Left ventricle myocardium inferior (tissue), 1 donor: ENCODE data around the gene PRPF39. TPM values are rescaled to one million over a fixed set of nuclear protein-coding genes. Genes with fewer than 3 reads are reported as not detected.

Experiments
- DNase-seq: peaks from one replicate; pipeline ENCODE4 v3.0.0-alpha.2; 2020
- H3K27ac ChIP-seq: fragments of 200-600 bp; replicated peaks from 2 replicates; pipeline ENCODE4 v1.8.0; 2021
- H3K27me3 ChIP-seq: fragments of 200-600 bp; 2 replicates; pipeline ENCODE4 v1.8.0; 2021; ENCODE audit warnings: low read depth
- H3K36me3 ChIP-seq: fragments of 200-600 bp; 2 replicates; pipeline ENCODE4 v1.8.0; 2021
- H3K4me1 ChIP-seq: fragments of 200-600 bp; 2 replicates; pipeline ENCODE4 v1.8.0; 2021
- H3K4me3 ChIP-seq: fragments of 200-600 bp; 2 replicates; pipeline ENCODE4 v1.8.0; 2021; ENCODE audit warnings: mild to moderate bottlenecking, moderate library complexity
- H3K9me3 ChIP-seq: fragments of 200-600 bp; replicated peaks from 2 replicates; pipeline ENCODE4 v1.8.0; 2021
- CTCF ChIP-seq: fragments of 200-600 bp; IDR thresholded peaks from 2 replicates; pipeline ENCODE4 v1.8.0; 2021; ENCODE audit warnings: antibody characterized with exemption, mild to moderate bottlenecking, borderline replicate concordance
- intact Hi-C: fragments of 100-400 bp; cut with micrococcal nuclease; formaldehyde crosslinking; loops from one replicate; pipeline ENCODE4 v1.11.0; 2022
- total RNA-seq: library from RNA; stranded (reverse); fragmentation: NEBNext Ultra II Directional; extraction: Animal tissue kit (Norgen Biotek cat#: 25700); gene quantifications from one replicate; pipeline ENCODE4 v1.2.1, GENCODE V29; 2021
- donor health status: DM: no; HTN: yes; CAD: no; lungs with severe emphysema.

The PRPF39 gene
- total RNA-seq, 1 donor from 2014 or later = 11.1 TPM

DNA sequence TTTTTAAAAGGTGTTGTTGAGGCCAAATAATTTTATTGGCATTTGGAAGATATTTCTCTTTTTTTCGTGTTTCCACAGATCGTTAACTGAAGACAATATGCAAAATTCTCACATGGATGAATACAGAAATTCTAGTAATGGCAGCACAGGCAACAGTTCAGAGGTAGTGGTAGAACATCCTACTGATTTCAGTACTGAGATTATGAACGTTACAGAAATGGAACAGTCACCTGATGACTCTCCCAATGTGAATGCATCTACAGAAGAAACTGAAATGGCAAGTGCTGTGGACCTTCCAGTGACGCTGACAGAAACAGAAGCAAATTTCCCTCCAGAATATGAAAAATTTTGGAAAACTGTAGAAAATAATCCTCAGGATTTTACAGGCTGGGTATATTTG, 11.2 kb downstream of the PRPF39 start:
- Histone ChIP-seq H3K27ac (no peak overlapping the region), H3K36me3 (peaks cover 52% of the 10 kb centered on the region), H3K4me3 (no peak overlapping the region), H3K9me3 (no peaks in the 10 kb centered on the region), H3K27me3 (no peaks in the 10 kb centered on the region), H3K4me1 (peaks cover 14% of the 10 kb centered on the region)
- intact Hi-C loops = no loop called here
- no peak for DNase-seq
- no peak for TF ChIP-seq CTCF

DNA sequence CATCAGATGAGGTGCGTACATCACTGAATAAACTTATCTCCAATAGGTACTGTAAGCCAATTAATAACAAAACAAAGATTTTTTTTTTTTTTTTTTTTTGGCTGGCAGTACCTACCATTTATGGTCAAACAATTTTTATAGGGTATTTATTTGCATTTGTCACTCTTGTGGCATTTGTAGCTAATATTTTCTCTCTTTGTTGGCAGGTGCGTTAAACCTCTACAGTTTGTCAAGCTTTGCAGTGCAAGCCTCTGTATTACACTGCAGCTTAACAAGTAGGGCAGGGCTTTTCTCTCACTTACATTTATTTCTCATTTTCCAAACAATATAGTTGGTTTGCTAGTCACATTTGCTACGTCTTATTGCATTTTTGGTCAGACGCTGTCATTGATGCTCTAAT, 12.3 kb downstream of the PRPF39 start:
- Histone ChIP-seq H3K4me1 (peaks cover 5% of the 10 kb centered on the region), H3K36me3 (peaks cover 63% of the 10 kb centered on the region), H3K27ac (no peak overlapping the region), H3K4me3 (no peak overlapping the region), H3K9me3 (no peaks in the 10 kb centered on the region), H3K27me3 (no peaks in the 10 kb centered on the region)
- intact Hi-C loops = no loop called here
- DNase-seq = no peak
- TF ChIP-seq CTCF = no peak

DNA sequence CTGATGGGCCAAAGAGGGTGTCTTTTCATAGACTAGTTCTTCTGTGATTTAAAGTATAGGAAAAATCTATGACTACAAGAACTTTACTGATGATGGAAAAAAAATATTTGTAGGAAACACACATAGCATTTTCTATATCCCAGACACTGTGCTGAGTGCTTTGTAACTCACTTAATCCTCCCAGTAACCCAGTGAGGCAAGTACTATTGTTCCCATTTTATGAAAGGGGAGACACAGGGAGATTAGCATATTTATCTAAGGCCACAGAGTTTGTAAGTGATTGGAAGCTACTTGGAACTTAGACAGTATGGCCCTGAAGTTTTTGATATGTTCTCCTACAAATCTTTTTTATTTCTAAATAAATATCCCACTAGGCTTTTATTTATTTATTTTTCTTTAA, 19.9 kb downstream of the PRPF39 start:
- Histone ChIP-seq H3K36me3 (peaks cover 83% of the 10 kb centered on the region), H3K4me1 (no peaks in the 10 kb centered on the region), H3K9me3 (no peaks in the 10 kb centered on the region), H3K27me3 (no peaks in the 10 kb centered on the region), H3K4me3 (no peak overlapping the region), H3K27ac (no peak overlapping the region)
- DNase-seq = no peak
- intact Hi-C loops = no loop called here
- no peak for TF ChIP-seq CTCF

- H3K4me1 ChIP-seq = no peaks in the 10 kb centered on the region
- no peak overlapping the region for H3K4me3 ChIP-seq
- H3K36me3 ChIP-seq = peaks cover 83% of the 10 kb centered on the region
- TF ChIP-seq CTCF = no peak
- no peak for DNase-seq
- no peak overlapping the region for H3K27ac ChIP-seq
- H3K27me3 ChIP-seq = no peaks in the 10 kb centered on the region
- intact Hi-C loops = no loop called here
- H3K9me3 ChIP-seq = no peaks in the 10 kb centered on the region
These were observed 20.6 kb downstream of the PRPF39 start for GRCh38 chr14:45104561-45104960.

DNA sequence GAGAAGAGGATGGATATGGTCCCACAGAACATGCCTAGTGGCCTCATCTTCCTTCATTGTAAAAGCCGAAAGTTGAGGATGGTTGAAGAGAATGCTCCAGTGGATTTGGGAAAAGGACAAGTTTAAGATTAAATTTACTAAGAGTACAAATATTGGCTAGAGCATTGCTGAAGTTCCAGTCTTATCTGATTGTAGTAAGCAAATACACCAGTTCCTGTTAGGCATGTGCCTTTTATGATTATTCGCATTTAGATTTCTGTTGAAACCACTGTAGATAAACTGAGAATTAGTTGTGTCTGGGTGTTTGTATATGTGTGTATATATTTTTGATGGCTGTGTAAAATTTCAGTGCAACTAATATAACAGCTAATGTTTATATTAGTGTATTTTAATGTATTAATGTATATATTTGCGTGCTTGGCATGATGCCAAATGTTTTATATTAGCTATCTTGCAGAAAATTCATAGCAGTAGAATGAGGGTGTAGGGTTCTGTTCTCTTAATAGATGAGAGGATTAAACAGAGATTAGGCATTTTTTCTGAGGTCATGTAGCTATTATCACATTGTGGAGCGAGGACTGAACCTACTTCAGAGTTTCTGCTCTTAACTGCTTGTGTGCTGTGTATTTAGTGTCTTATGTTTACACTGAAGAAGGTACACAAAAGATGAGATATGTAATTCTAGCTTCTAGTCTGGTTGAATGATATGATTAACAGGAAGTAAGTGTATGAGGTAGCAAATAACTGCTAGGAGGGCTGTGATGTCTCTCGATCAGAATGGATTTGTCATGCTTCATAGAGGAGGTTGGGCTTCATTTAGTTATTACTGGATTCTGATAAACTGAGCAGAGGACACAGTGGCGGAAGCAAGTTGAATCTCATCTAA, 29.2 kb downstream of the PRPF39 start:
- intact Hi-C loops = no loop called here
- no peak for DNase-seq
- no peak for TF ChIP-seq CTCF
- no peak overlapping the region for H3K4me3 ChIP-seq
- H3K9me3 ChIP-seq = no peaks in the 10 kb centered on the region
- H3K4me1 ChIP-seq = no peaks in the 10 kb centered on the region
- peaks cover 98% of the 10 kb centered on the region for H3K36me3 ChIP-seq
- no peak overlapping the region for H3K27ac ChIP-seq
- H3K27me3 ChIP-seq = no peaks in the 10 kb centered on the region
